H1 (cell line): ENCODE data around the gene ZNF582. TPM values are rescaled to one million over a fixed set of nuclear protein-coding genes. Genes with fewer than 3 reads are reported as not detected.

ENCODE experiments used
- CTCF ChIA-PET: fragments of 300-600 bp; sonication (Branson Sonifier 250); formaldehyde crosslinking; loops from one replicate; lab custom pipeline; 2021; ENCODE audit not compliant: partially characterized antibody; lab: Charles Lee
- POLR2A ChIA-PET: fragments of 300-600 bp; sonication (Branson Sonifier 250); formaldehyde crosslinking; loops from one replicate; lab custom pipeline; 2021; ENCODE audit warnings: inconsistent platforms; ENCODE audit not compliant: partially characterized antibody; lab: Charles Lee
- DNase-seq, 2 experiments: peaks; one replicate each; pipeline versions ENCODE4 v3.0.0 to v3.0.0-alpha.2; 2010 to 2022; ENCODE audit warnings: low spot score in 2 of 2, low read depth in 1 of 2, mixed read lengths in 1 of 2
- FAIRE-seq: peaks from 2 replicates; lab custom pipeline; 2011; peaks lifted over from hg19 to GRCh38; lab: Jason Lieb, UNC
- H2AFZ ChIP-seq: 2 replicates; pipeline ENCODE4 v1.8.1; 2012; ENCODE audit warnings: low read length, inconsistent platforms
- H2AK5ac ChIP-seq: 2 replicates; pipeline ENCODE4 v1.6.1; 2013; ENCODE audit warnings: low read depth, low read length
- H2BK120ac ChIP-seq: replicated peaks from 2 replicates; pipeline ENCODE3; 2013; ENCODE audit warnings: low read depth, low read length, inconsistent platforms
- H2BK12ac ChIP-seq: 2 replicates; pipeline ENCODE4 v1.6.1; 2013; ENCODE audit warnings: low read depth, low read length
- H2BK15ac ChIP-seq: 2 replicates; pipeline ENCODE4 v1.6.1; 2013; ENCODE audit warnings: low read length
- H2BK20ac ChIP-seq: 2 replicates; pipeline ENCODE4 v1.6.1; 2013; ENCODE audit warnings: low read length
- H2BK5ac ChIP-seq: 2 replicates; pipeline ENCODE4 v1.6.1; 2013; ENCODE audit warnings: low read depth, low read length
- H3K14ac ChIP-seq: 2 replicates; pipeline ENCODE4 v1.6.1; 2013; ENCODE audit warnings: inconsistent platforms; ENCODE audit not compliant: insufficient read length
- H3K18ac ChIP-seq: 2 replicates; pipeline ENCODE4 v1.6.1; 2013; ENCODE audit warnings: low read length; ENCODE audit errors: extremely low read depth
- H3K23ac ChIP-seq: 2 replicates; pipeline ENCODE4 v1.6.1; 2013; ENCODE audit warnings: inconsistent platforms; ENCODE audit not compliant: insufficient read length
- H3K23me2 ChIP-seq: 2 replicates; pipeline ENCODE4 v1.6.1; 2013; ENCODE audit warnings: low read depth, low read length
- H3K27ac ChIP-seq: 2 replicates; pipeline ENCODE4 v1.6.1; 2011; ENCODE audit warnings: low read depth, low read length, inconsistent platforms
- H3K27me3 ChIP-seq, 4 experiments: replicated peaks in 1 of 4; 1 replicate in 1 of 4; 2 replicates in 3 of 4; pipeline versions ENCODE4 v1.6.1 to v1.8.1; 2011 to 2013; ENCODE audit warnings: low read length in 3 of 4, mild to moderate bottlenecking in 3 of 4, inconsistent platforms in 2 of 4, mixed read lengths in 2 of 4, moderate library complexity in 1 of 4; ENCODE audit not compliant: control insufficient read depth in 3 of 4, insufficient read depth in 3 of 4; ENCODE audit errors: extremely low read depth in 1 of 4
- H3K36me3 ChIP-seq, 4 experiments: 2 replicates each; pipeline versions ENCODE4 v1.6.1 to v1.8.1; 2011 to 2013; ENCODE audit warnings: mild to moderate bottlenecking in 4 of 4, low read length in 3 of 4, moderate library complexity in 2 of 4, control low read depth in 1 of 4, inconsistent platforms in 1 of 4; ENCODE audit not compliant: insufficient read depth in 4 of 4, control insufficient read depth in 2 of 4
- H3K4ac ChIP-seq: replicated peaks from 2 replicates; pipeline ENCODE3; 2013; ENCODE audit warnings: low read length, low read depth, mixed read lengths, inconsistent platforms; ENCODE audit not compliant: insufficient read length
- H3K4me1 ChIP-seq, 4 experiments: replicated peaks in 1 of 4; 1 replicate in 1 of 4; 2 replicates in 3 of 4; pipeline versions ENCODE4 v1.6.1 to v1.8.1; 2011 to 2013; ENCODE audit warnings: low read length in 3 of 4, inconsistent platforms in 2 of 4, mixed read lengths in 1 of 4; ENCODE audit not compliant: insufficient read depth in 4 of 4, control insufficient read depth in 3 of 4
- H3K4me2 ChIP-seq, 2 experiments: 2 replicates each; pipeline versions ENCODE4 v1.6.1 to v1.8.1; 2011 to 2013; ENCODE audit warnings: low read depth in 2 of 2, low read length in 2 of 2, control low read depth in 1 of 2, inconsistent platforms in 1 of 2, mild to moderate bottlenecking in 1 of 2; ENCODE audit not compliant: insufficient read depth in 1 of 2
- H3K4me3 ChIP-seq, 4 experiments: fragments of 200-600, 300-600 bp in 1 of 4; sonication (generic), shearing (Covaris generic), sonication (Bioruptor Twin) in 1 of 4; 2 replicates each; pipeline versions ENCODE4 v1.5.1 to v1.8.1; 2011 to 2016; ENCODE audit warnings: low read length in 4 of 4, low read depth in 3 of 4, control low read depth in 2 of 4, inconsistent platforms in 2 of 4, mild to moderate bottlenecking in 2 of 4, mixed read lengths in 1 of 4, moderate library complexity in 1 of 4; ENCODE audit not compliant: insufficient read depth in 2 of 4; ENCODE audit errors: extremely low read depth in 1 of 4
- H3K56ac ChIP-seq: replicated peaks from 2 replicates; pipeline ENCODE3; 2013; ENCODE audit warnings: low read depth, mild to moderate bottlenecking, mixed read lengths, low read length, inconsistent platforms; ENCODE audit not compliant: insufficient read length
- H3K79me1 ChIP-seq: 2 replicates; pipeline ENCODE4 v1.6.1; 2013; ENCODE audit warnings: low read depth, low read length, control low read depth
- H3K79me2 ChIP-seq, 2 experiments: 2 replicates each; pipeline versions ENCODE4 v1.6.1 to v1.8.1; 2012 to 2013; ENCODE audit warnings: low read length in 2 of 2, mild to moderate bottlenecking in 2 of 2, inconsistent platforms in 1 of 2; ENCODE audit not compliant: insufficient read depth in 2 of 2, control insufficient read depth in 1 of 2
- H3K9ac ChIP-seq, 4 experiments: replicated peaks in 1 of 4; 1 replicate in 1 of 4; 2 replicates in 3 of 4; pipeline versions ENCODE4 v1.6.1 to v1.8.1; 2011 to 2013; ENCODE audit warnings: low read depth in 3 of 4, low read length in 3 of 4, control low read depth in 2 of 4, mild to moderate bottlenecking in 2 of 4, moderate library complexity in 2 of 4, inconsistent platforms in 1 of 4; ENCODE audit errors: extremely low read depth in 1 of 4
- H3K9me3 ChIP-seq, 2 experiments: 2 replicates each; pipeline versions ENCODE4 v1.6.1 to v1.8.1; 2012 to 2013; ENCODE audit warnings: mild to moderate bottlenecking in 2 of 2, moderate library complexity in 2 of 2, control low read depth in 1 of 2, inconsistent platforms in 1 of 2, low read depth in 1 of 2, low read length in 1 of 2, mixed read lengths in 1 of 2; ENCODE audit not compliant: insufficient read depth in 2 of 2
- H4K20me1 ChIP-seq, 2 experiments: replicated peaks in 1 of 2; 2 replicates each; pipeline versions ENCODE3 to v1.8.1; 2011 to 2013; ENCODE audit warnings: inconsistent platforms in 2 of 2, low read length in 2 of 2, mild to moderate bottlenecking in 1 of 2; ENCODE audit not compliant: insufficient read depth in 2 of 2, control insufficient read depth in 1 of 2
- H4K5ac ChIP-seq: 2 replicates; pipeline ENCODE4 v1.6.1; 2013; ENCODE audit warnings: low read length, low read depth, mixed read lengths, inconsistent platforms; ENCODE audit not compliant: insufficient read length
- H4K8ac ChIP-seq: 2 replicates; pipeline ENCODE4 v1.8.0; 2013; ENCODE audit warnings: mild to moderate bottlenecking, moderate library complexity, low read length, inconsistent platforms; ENCODE audit not compliant: insufficient read depth; ENCODE audit errors: extremely low read depth
- H4K91ac ChIP-seq: replicated peaks from 2 replicates; pipeline ENCODE3; 2013; ENCODE audit warnings: low read length, mixed read lengths, inconsistent platforms; ENCODE audit not compliant: insufficient read length
- BACH1 ChIP-seq: IDR thresholded peaks from 2 replicates; pipeline ENCODE4 v1.6.1; 2012; ENCODE audit warnings: low read length, improper control_type of control experiment
- CREB1 ChIP-seq: IDR thresholded peaks from 2 replicates; pipeline ENCODE4 v1.6.1; 2012; ENCODE audit warnings: inconsistent platforms
- FOSL1 ChIP-seq: IDR thresholded peaks from 2 replicates; pipeline ENCODE4 v1.6.1; 2011; ENCODE audit warnings: mild to moderate bottlenecking, low read depth, low read length, moderate library complexity; ENCODE audit not compliant: insufficient read depth
- HDAC6 ChIP-seq: IDR thresholded peaks from one replicate; pipeline ENCODE4 v1.7.1; 2012; ENCODE audit warnings: low read depth, mild to moderate bottlenecking, inconsistent platforms, low read length, moderate library complexity
- JUN ChIP-seq: IDR thresholded peaks from 2 replicates; pipeline ENCODE4 v1.6.1; 2011; ENCODE audit warnings: low read depth, mild to moderate bottlenecking, improper control_type of control experiment, low read length
- NANOG ChIP-seq: IDR thresholded peaks from 2 replicates; pipeline ENCODE4 v1.6.1; 2011; ENCODE audit warnings: low read length, low read depth, mild to moderate bottlenecking, inconsistent platforms; ENCODE audit not compliant: insufficient read depth, poor library complexity, severe bottlenecking
- RBBP5 ChIP-seq: IDR thresholded peaks from 2 replicates; pipeline ENCODE4 v1.7.1; 2012; ENCODE audit warnings: low read depth, mild to moderate bottlenecking, inconsistent platforms, low read length, moderate library complexity, borderline replicate concordance
- SIN3A ChIP-seq, 2 experiments: IDR thresholded peaks in 1 of 2; conservative IDR thresholded peaks in 1 of 2; 2 replicates each; pipeline ENCODE4 v1.6.1; 2011 to 2012; ENCODE audit warnings: low read length in 2 of 2, improper control_type of control experiment in 1 of 2, low read depth in 1 of 2, mild to moderate bottlenecking in 1 of 2
- TAF1 ChIP-seq: IDR thresholded peaks from 2 replicates; pipeline ENCODE4 v1.6.1; 2011; ENCODE audit warnings: mild to moderate bottlenecking, low read depth, low read length
- WGBS, 2 experiments: shearing (Covaris generic) in 1 of 2; methylation state at CpG; one replicate each; pipeline versions ENCODE4 v1.1.6 to v1.1.7; 2013 to 2015; ENCODE audit warnings: low lambda C conversion rate in 2 of 2, mixed read lengths in 2 of 2, inconsistent platforms in 1 of 2, low coverage in 1 of 2, missing lambda C conversion rate in 1 of 2; ENCODE audit not compliant: insufficient replicate concordance in 2 of 2, insufficient coverage in 1 of 2, insufficient read length in 1 of 2; ENCODE audit errors: extremely low coverage in 1 of 2, missing lambda C conversion rate in 1 of 2; 5-methylcytosine and 5-hydroxymethylcytosine counted together
- polyA plus RNA-seq, 7 experiments: library from polyadenylated mRNA; depleted of rRNA in 3 of 7; stranded (reverse) in 5 of 7; unstranded in 2 of 7; fragments of >200 nt in 5 of 7; fragments of 200-250 nt in 2 of 7; gene quantifications; 1 replicate in 5 of 7; 2 replicates in 1 of 7; 4 replicates in 1 of 7; pipeline versions ENCODE4 v1.2.1 to v1.2.3, GENCODE V29; 2011 to 2013; ENCODE audit warnings: missing spikeins in 2 of 7, mixed read lengths in 2 of 7
- total RNA-seq: library from RNA; stranded (reverse); fragmentation: NEBNext Ultra II Directional; extraction: Animal tissue kit (Norgen Biotek cat#: 25700); gene quantifications from 2 replicates; pipeline ENCODE4 v1.2.1, GENCODE V29; 2021
- TF ChIP-seq, protein P1 (sequence below): IDR thresholded peaks from 2 replicates; pipeline ENCODE4 v1.6.1; 2011; ENCODE audit warnings: low read depth, mild to moderate bottlenecking, low read length; ENCODE audit not compliant: insufficient read depth

Gene ZNF582
- total and polyA plus RNA-seq, 2 of the 8 experiments (the other 6 are each of a cell fraction or from before 2014, with no cell fraction given): 3.8 to 5.8 TPM

DNA sequence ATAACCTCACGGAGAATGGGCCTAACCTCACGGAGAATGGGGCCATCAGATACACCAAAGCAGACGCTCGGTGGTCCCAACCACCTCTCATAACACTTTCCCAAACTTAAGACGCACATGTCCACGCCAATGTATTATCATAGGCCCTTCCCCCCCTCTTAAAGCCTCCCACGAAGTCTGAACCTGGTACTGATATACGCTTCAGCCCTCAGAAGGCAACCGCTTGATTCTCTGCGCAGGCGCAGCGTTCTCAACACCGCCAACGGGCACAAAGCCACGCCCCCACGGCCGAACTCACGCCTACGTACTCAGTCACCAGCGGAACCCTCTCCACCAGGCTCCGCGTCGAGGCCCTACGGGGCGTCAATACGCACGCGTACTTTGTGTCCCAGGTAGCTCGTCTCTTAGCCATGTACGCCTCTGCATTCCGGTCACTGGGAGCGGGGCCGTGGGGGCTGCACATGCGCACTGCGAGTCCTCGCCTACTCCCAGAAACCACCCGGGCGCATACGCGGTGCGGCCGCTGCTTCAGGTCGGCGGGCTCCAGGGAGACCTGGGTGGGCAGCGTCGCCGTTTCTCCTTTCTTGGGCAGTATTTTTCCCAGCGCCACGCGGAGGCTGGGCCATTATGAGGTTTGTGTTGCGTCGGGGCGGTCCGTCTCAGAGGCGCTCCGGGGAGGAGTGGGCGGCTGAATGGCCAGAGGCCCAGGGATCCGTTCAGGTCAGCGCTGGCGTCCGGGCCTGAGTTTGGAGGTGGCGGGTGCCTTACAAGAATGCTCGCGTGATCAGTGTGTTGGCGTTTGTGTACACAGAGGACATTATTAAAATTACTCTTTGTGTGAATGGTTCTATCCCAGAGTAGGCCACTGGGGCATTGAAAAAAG, 25.3 kb downstream of the ZNF582 start:
- Histone ChIP-seq H4K20me1 (no peaks in the 10 kb centered on the region), H2BK15ac (no peak overlapping the region), H3K4ac (no peak overlapping the region), H3K4me1 (peaks cover 0 to 2% (median 0%) of the 10 kb centered on the region in 4 experiments; a peak in 2 of 7 replicates), H3K4me3 (peak overlapping the region; percentile 67 to 84 (median 80)), H3K79me2 (peaks cover 9 to 27% of the 10 kb centered on the region in 2 experiments; a peak in 3 of 4 replicates), H3K9me3 (peaks cover 7 to 9% of the 10 kb centered on the region in 2 experiments; a peak in 2 of 4 replicates), H3K4me2 (peak overlapping the region; percentile 77 to 98), H3K18ac (peak overlapping the region; percentile 89; the same call in 1 of the 2 replicates), H3K14ac (no peak overlapping the region), H2BK120ac (no peak overlapping the region), H2AK5ac (no peak overlapping the region), H4K8ac (peak overlapping the region; percentile 84; the same call in 1 of the 2 replicates), H3K27ac (peak overlapping the region; percentile 73), H3K23me2 (peaks cover 2% of the 10 kb centered on the region; the same call in 1 of the 2 replicates), H2BK5ac (peak overlapping the region; percentile 77), H2BK20ac (no peak overlapping the region), H2BK12ac (no peak overlapping the region), H2AFZ (peak overlapping the region; percentile 99), H4K91ac (peak overlapping the region; percentile 36), H3K56ac (peak overlapping the region; percentile 91), H4K5ac (peak overlapping the region; percentile 57), H3K27me3 (no peaks in the 10 kb centered on the region), H3K9ac (peak overlapping the region; percentile 77 to 87 (median 86)), H3K79me1 (no peaks in the 10 kb centered on the region; the same call in 1 of the 2 replicates), H3K23ac (no peak overlapping the region), H3K36me3 (peaks cover 3 to 25% (median 18%) of the 10 kb centered on the region in 4 experiments)
- CTCF ChIA-PET: interaction anchor here (0.7 to 3.9 kb wide), 6 partner anchors 16 to 302 kb away, joined by 3 to 22 read pairs (median 4); no protein-coding TSS in a partner anchor
- 5% methylated on average over 65 of the region's 65 CpGs; no CpG with 5 or more reads in 1 of the 2 experiments for WGBS, 2 experiments
- POLR2A ChIA-PET: interaction anchor here (0.7 to 3.5 kb wide), 17 partner anchors 9 to 1186 kb away, joined by 3 to 41 read pairs (median 4); partner anchors contain the start of gene ZNF582
- FAIRE-seq (peak; percentile 89), DNase-seq (peak; percentile 93 to 96)
- TF ChIP-seq JUN: no peak
- TF ChIP-seq FOSL1: no peak
- TF ChIP-seq SIN3A (conservative IDR thresholded peaks at IDR 0.05 in 1 of 2, IDR thresholded peaks at IDR 0.05 in 1 of 2; ENCODE audit: low read depth in 1 of 2, low read length in 2 of 2): peak in 1 of 2 experiments; percentile 60; a peak in 2 of 4 replicates
- peak; percentile 55; the same call in 1 of the 2 replicates for TF ChIP-seq RBBP5
- TF ChIP-seq CREB1: peak; percentile 79
- TF ChIP-seq, protein P1, sequence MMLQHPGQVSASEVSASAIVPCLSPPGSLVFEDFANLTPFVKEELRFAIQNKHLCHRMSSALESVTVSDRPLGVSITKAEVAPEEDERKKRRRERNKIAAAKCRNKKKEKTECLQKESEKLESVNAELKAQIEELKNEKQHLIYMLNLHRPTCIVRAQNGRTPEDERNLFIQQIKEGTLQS: no peak
- no peak for TF ChIP-seq HDAC6
- TF ChIP-seq NANOG: peak; percentile 2
- peak; percentile 82 for TF ChIP-seq BACH1
- peak; percentile 90 for TF ChIP-seq TAF1
